Endothelial cell of umbilical vein (primary cell): ENCODE data around the gene TNFAIP1.

Source experiments
- EZH2 ChIP-seq: IDR thresholded peaks from 2 replicates; pipeline ENCODE4 v1.6.1; 2012; ENCODE audit warnings: borderline replicate concordance, low read depth, mild to moderate bottlenecking, moderate library complexity, low read length, inconsistent platforms; ENCODE audit not compliant: severe bottlenecking
- FOS ChIP-seq: IDR thresholded peaks from 2 replicates; pipeline ENCODE4 v1.6.1; 2011; ENCODE audit warnings: mild to moderate bottlenecking, low read length, moderate library complexity, borderline replicate concordance; ENCODE audit not compliant: insufficient read depth
- MYC ChIP-seq: IDR thresholded peaks from one replicate; pipeline ENCODE4 v1.6.1; 2011; ENCODE audit warnings: mild to moderate bottlenecking, low read depth, low read length
- POLR2A ChIP-seq: IDR thresholded peaks from 2 replicates; pipeline ENCODE4 v1.6.1; 2012; ENCODE audit warnings: low read depth, mild to moderate bottlenecking, control low read depth, low read length
- POLR2AphosphoS5 ChIP-seq: IDR thresholded peaks from 2 replicates; pipeline ENCODE4 v1.6.1; 2012; ENCODE audit warnings: low read depth, mild to moderate bottlenecking, control low read depth, low read length, moderate library complexity; ENCODE audit not compliant: insufficient read depth
- TF ChIP-seq, protein P1 (sequence below), 2 donors: IDR thresholded peaks; 1 replicate in 1 of 2; 2 replicates in 1 of 2; pipeline ENCODE4 v1.5.1; 2011; ENCODE audit warnings: low read length in 2 of 2, mild to moderate bottlenecking in 2 of 2, moderate library complexity in 2 of 2, control low read depth in 1 of 2, inconsistent platforms in 1 of 2, low read depth in 1 of 2; ENCODE audit not compliant: insufficient read depth in 1 of 2; ENCODE audit errors: extremely low read depth in 1 of 2
- TF ChIP-seq, protein P2 (sequence below): IDR thresholded peaks from 2 replicates; pipeline ENCODE4 v1.6.1; 2011; ENCODE audit not compliant: insufficient read depth, insufficient read length

DNA sequence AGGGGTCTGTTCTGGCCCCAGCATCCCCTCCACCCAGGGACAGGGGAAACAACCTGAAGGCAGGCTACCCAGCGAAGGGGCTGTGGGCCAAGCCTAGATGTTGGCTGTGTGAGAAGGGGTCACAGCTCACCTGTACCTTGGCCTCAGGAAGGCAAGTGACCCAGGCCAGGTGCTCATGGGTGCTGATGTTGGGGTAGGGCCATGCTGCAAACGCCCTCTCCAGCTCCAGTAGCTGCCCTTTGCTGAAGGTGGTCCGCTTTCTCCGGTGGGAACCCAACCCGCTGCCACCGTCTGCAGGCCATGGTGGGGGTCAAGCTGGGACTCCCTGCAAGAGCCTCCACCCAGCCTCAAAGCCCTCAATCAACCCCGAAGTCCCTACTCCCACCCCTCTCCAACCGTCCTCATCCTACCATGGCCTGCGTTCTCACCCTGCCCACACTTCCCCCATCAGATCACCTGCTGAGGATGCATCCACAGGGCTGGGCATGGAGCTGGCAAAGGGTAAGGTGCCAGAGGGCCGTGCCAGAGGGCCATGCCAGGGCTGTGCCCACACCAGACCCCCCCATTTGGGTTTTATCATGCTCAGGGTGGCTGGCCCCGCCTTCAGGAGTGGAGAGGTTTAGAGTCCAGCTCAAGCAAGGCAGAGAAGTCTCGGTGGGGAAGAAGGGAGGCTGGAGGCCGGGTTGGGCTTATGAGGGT is 29.3 kb downstream of the TNFAIP1 start, which contains the start of gene SEBOX:
- TF ChIP-seq FOS (no peak), EZH2 (no peak), POLR2A (no peak), POLR2AphosphoS5 (no peak), MYC (no peak)
- TF ChIP-seq, protein P1, sequence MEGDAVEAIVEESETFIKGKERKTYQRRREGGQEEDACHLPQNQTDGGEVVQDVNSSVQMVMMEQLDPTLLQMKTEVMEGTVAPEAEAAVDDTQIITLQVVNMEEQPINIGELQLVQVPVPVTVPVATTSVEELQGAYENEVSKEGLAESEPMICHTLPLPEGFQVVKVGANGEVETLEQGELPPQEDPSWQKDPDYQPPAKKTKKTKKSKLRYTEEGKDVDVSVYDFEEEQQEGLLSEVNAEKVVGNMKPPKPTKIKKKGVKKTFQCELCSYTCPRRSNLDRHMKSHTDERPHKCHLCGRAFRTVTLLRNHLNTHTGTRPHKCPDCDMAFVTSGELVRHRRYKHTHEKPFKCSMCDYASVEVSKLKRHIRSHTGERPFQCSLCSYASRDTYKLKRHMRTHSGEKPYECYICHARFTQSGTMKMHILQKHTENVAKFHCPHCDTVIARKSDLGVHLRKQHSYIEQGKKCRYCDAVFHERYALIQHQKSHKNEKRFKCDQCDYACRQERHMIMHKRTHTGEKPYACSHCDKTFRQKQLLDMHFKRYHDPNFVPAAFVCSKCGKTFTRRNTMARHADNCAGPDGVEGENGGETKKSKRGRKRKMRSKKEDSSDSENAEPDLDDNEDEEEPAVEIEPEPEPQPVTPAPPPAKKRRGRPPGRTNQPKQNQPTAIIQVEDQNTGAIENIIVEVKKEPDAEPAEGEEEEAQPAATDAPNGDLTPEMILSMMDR (IDR thresholded peaks at IDR 0.05; ENCODE audit: extremely low read depth in 1 of 2, insufficient read depth in 1 of 2, low read depth in 1 of 2, low read length in 2 of 2) = no peak
- TF ChIP-seq, protein P2, sequence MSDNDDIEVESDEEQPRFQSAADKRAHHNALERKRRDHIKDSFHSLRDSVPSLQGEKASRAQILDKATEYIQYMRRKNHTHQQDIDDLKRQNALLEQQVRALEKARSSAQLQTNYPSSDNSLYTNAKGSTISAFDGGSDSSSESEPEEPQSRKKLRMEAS = no peak
